HG03159 (cell line): ENCODE results near the gene APP.

Experiments used
- ATAC-seq: cut with Tn5 transposase; IDR thresholded peaks from one replicate; pipeline ENCODE4 v1.9.1; 2021; ENCODE audit warnings: mild to moderate bottlenecking, moderate library complexity; ENCODE audit not compliant: unreplicated experiment

Gene APP

DNA sequence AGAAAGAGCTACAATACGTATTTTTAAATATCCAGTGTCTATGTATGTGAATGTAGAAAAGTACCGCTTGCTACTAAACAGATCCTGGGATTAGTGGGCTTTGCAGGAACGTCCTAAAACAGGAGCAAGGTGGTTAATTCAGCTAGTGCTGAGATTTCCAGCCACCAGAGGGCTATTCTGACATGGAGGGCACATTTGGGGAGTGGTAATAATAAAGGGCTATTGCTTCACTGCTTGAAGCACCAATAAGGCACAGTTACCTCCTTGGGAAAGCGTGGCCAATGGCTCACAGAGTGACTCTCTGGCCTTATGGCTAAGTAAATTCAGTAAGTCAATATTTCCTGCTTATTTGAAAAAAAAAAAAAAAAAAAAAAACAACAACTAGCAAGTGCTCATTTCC is 283.4 kb downstream of the APP start:
- ATAC-seq, result no peak

DNA sequence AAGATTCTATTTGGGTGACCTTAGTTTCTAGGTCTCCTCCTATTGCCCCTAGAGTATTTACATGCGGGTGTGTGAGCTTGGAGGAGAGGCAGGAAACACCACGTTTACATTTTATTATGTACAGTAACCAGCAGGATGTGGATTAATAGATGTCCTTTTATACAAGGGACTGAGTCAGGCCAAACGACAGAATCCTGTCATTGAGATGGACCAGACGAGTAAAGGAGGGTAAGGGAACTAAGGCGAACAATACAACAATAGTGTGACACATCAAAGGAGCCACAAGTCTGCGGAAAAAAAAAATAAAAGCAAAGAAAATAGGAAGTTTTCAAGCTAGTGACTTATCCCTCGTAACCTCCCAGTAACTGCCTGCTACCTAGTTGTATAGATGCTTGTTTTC is 284.7 kb downstream of the APP start:
- no peak for ATAC-seq

DNA sequence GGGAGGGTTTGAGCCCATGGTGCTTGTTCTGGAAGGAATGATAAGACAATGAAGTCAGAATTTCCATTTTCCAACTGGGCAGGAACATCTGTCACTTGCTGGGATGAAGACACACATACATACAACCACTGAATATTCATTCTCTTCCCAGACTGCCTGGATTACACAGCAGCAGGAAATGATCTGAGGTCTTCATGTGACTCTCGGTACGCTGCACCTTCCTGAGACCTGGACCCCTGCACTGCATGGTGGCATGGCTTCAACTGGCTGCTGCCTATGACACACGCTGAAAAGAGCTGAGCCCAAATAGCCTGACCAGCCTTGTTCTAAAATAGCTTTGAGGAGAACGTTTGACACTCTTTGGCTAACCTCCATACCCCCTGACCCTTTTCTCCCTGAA is 285.2 kb downstream of the APP start:
- no peak for ATAC-seq

DNA sequence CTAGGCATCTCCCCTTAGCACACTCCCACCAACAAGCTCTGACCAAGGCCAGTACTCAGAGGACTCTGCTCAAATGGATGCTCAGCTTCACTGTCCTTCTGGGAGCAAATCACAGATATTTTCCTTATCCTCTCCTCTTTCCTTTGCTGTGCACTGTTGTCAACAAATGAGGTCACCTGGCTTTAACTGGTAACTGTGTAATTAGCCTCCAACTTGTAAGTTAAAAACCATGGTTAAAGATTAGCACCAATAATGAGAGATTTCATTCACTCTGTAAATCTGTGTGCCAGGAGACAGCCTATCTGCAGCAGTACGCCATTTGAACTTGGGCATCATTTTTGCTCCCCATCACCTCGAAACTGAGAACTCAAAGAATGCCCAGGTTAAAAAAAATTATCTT is 286.3 kb downstream of the APP start:
- no peak for ATAC-seq

DNA sequence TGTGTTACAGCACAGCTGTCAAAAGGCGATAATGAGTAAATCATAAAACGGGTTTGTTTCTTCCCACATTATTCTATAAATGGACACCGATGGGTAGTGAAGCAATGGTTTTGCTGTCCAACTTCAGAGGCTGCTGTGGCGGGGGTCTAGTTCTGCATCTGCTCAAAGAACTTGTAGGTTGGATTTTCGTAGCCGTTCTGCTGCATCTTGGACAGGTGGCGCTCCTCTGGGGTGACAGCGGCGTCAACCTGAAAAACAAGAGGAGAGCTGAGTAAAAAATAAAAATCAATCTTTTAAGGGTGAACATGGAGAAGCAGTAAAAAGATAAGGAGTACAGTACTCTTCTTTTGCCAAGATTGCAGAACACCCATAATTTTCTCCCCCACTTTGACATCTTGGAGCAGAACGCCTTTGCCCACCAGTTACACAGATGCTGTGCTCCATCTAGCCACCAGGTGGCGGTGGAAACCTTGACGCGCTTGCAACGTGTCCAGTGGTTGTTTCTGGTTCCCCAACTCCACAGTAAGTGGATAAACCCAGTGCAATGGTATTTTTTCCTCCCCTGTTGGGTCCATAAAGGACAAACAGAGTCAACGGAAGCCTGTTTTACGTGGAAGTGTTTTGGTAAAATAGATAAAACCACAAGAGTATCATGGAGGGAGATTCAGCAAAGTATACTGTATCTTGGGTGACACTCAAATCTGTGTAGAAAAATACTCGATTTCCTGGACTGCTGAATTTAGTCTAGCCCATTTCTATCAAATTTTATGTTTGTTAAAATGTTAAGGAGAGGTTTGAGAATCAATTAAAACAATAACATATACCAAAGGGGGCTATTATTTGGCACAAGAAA is 288.8 kb downstream of the APP start:
- peak; percentile 92 for ATAC-seq

DNA sequence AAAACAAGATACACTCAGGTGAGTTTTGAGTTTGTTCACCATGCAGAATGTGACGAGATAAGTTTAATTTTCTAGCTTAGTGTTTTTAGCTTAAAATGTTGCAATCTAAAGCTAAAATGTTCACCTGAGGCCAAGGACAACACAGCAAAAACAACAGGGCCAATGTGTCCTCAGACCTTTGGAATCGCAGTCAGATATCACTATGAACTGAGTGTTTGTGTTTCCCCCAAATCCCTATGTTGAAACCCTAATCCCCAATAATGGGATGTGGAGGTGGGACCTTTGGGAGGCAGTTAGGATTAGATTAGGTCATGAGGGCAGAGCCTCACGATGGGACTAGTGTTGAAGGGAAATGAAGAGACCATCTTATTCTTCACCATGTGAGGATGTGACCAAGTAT is 291.4 kb downstream of the APP start:
- no peak for ATAC-seq

DNA sequence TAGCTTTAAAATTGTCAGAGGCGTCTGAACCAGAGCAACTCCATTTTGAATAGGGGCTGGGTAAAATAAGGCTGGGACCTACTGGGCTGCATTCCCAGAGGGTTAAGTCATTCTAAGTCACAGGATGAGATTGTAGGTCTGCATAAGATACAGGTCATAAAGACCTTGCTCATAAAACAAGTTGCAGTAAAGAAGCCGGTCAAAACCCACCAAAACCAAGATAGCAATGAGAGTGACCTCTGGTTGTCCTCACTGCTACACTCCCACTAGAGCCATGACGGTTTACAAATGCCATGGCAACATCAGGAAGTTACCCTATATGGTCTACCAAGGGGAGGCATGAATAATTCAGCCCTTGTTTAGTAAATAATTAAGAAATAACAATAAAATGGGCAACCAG is 292.2 kb downstream of the APP start:
- ATAC-seq, result no peak

DNA sequence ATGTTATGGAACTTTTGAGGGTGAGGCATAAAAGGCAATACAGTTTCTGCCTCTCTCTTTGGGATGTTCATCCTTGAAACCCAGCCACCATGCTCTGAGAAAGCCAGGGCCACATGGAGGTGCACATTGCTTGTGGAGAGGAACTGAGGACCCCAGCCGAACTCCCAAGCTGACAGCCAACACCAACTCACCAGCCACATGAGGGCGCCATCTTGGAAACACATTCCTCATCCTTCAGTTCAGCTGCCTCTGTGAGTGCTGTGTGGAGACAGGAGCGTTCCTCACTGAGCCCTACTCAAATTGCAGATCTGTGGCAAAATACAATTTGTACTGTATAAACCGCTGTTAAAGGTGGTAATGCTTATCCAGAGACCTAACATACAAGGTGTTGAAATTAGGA is 298.3 kb downstream of the APP start:
- no peak for ATAC-seq

DNA sequence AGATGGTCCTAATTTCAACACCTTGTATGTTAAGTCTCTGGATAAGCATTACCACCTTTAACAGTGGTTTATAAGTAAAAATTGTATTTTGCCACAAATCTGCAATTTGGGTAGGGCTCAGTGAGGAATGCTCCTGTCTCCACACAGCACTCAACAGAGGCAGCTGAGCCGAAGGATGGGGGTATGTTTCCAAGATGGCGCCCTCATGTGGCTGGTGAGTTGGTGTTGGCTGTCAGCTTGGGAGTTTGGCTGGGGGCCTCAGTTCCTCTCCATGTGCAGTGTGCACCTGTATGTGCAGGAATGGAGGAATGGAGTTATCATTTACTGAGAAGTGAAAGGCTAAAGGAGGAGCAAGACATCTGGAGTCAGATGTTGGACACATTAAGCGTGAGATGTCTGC is 299.0 kb downstream of the APP start:
- no peak for ATAC-seq

DNA sequence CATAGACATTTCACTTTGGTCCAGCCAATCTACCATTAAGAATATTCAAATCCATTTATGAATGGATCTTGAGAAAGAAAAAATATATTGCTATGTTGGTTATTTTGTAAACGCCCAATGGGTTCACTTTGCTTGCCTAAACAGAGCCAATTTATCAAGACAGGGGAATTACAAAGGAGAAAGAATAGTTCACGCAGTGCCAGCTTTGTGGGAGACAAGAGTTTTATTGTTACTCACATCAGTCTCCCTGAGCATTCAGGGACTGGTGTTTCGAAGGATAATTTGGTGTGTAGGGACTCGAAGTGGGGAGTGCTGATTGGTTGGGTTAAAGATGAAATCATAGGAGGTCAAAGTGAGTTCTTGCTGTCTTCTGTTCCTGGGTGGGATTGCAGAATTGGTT is 300.5 kb downstream of the APP start:
- ATAC-seq, result no peak

DNA sequence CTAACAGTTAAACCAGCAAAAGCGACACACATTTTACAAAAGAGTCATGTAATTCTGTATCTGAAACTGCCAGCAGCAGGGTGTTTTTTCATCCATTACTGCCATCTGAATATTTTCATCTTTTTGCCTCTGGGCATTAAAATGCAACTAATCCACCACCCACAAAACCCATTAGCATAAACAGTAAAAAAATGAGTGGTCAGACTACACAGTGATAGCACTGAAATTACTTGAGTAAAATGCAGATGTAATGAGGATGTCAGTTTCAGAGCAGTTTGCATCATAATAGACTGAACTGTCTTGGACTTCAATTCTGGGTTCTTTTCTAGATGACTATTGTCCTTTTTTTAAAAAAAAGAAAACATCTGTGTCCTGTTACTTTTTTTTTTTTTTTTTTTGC is 303.5 kb downstream of the APP start:
- ATAC-seq, result no peak

DNA sequence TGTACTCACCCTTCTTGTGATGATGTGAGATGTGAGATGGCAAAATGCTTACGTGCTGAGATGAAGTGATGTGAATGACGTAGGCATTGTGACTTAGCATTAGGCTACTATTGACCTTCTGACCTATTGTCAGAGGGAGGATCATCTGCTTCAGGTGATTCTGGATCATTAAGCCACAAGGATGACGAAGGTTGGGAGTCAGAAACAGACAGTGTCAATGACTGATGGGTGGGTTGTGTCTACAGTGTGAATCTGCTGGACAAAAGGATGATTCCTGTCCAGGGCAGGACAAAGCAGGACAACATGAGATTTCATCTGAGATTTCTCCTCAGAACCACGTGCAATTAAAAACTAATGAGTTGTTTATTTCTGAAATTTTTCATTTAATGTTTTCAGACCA is 306.8 kb downstream of the APP start:
- ATAC-seq, result no peak

DNA sequence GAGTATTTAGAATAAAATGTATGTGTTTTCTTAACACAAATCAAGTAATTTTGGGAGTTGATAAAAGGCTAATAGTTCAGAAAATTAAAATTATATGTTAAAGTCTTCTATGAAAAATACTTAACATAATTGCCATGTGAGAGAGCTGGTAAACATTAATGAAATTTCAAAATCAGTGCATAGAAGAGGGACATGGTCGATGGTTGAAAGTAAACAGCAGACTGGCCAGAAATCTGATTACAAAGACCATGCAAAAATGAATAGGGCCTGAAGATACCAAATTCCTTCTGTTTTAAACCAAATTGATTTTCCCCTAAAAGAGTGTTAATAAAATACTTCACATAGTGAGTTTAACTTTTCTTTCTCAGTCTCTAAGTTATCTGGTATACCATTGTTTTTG is 307.5 kb downstream of the APP start:
- no peak for ATAC-seq

DNA sequence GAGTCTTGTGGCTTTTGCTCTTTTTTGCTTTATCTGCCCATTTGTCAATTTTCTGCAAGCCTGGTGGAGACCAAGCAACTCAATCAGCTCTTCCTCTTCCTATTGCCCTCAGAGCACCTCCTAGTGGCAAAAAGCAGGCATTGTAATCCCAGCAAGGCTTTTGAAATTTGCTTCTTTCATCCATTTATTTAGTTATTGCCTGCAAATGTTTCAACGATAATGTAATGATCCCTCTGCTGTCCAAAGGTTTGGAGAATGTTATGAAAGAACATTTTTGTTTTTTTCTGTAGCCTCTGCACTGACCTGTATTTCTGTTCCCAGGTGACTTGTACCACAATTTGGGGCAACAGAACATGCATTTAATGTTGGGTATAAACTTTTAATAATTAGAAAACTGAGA is 308.0 kb downstream of the APP start:
- ATAC-seq, result peak; percentile 67

DNA sequence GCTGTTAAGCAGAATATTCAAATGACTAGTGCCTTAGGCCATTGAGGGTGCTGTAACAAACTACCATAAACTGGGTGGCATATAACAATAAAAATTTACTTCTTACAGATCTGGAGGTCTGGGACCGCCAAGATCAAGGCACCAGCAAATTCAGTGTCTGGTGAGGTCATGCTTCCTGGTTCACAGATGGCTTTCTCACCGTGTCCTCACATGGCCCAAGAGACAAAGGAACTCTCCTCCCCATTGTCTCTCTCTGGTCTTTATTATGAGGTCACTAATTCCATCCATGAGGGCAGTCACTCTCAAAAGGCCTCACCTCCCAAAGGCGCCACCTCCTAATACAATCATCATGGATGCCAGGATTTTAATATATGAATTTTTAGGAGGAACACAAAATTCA is 308.5 kb downstream of the APP start:
- no peak for ATAC-seq

DNA sequence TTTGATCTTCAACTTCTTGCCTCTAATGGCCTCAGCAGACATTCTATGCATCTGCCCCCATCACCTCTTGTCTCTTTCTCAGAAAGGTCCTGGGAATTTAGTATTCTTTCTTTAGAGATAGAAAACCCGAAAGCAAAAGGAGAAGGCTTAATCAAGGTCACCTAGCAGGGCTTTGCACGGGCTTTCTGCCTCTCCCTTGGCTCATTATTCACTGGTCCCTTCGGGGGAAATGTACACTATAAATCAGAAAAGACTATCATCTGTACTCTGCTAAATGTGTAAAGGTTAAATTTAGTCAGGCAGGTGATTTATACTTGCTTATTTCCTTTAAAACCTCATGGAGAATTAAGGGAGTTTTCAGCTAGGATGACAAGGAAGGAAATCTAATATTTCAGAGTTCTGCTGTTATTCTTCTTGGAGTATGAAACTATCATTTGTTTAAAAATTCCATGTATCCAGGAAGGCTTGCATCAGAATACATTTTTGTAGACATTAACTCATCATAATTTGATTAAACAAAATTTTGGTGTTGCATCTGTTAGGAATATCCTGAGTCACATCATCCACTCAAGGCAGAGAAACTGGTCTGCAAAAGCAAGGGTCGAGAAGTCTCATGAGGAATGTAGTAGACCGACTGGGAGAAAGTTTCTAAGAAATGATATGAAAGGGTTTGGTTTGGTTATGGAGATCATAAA is 311.2 kb downstream of the APP start:
- ATAC-seq, result no peak

DNA sequence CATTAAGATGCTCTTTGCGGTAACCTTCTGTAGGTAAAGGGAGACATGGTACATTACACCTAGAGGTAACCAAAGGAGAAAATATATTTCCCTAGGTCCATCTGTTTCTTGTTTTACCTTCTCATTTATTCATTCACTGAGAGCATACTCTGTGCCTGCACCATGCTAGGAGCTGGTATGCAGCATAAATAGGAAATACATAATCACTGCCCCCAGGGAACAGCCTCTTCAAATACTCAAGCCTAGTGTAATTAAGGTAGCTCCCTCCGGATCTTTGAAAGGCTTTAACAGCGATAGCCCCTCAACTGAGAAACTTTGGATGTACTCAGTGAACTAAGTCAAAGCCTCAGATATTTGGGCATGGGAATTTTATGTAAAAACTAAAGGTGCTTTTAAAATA is 312.2 kb downstream of the APP start:
- ATAC-seq, result no peak

DNA sequence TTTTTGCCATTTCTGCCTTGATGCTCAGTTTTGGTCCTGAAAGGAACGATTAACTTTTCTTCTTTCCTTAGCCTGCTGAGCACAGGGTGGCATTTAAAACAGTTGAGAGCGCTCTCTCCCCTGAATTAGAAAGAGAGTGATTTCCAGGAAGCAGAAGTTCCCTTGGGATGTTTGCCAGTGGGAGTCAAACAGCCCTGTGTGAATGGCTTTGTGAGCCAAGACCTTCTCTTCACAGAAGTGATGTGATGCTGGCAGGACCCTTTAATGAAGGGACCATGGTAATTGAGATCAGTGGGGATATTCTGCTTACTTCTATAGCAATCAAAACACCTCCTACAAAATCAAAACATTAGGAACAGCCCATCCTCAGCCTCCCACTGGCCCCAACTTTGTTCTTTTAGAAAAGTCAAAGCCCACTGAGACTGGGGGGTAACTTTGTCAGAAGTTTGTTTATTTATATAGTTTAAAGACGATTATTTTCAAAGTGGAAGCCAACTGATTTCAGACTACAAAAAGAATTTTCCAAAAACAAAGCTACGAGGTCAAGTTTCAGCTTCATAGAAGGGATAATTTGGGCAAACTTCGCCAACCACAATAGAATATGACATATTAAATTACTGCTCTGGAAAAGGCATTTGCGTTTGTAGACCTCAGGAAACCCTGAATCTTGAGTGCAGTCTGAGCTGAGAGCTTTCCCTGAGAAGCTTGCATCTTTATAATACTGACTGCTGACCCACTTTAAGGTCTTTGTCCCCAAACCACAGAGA is 313.1 kb downstream of the APP start:
- no peak for ATAC-seq

DNA sequence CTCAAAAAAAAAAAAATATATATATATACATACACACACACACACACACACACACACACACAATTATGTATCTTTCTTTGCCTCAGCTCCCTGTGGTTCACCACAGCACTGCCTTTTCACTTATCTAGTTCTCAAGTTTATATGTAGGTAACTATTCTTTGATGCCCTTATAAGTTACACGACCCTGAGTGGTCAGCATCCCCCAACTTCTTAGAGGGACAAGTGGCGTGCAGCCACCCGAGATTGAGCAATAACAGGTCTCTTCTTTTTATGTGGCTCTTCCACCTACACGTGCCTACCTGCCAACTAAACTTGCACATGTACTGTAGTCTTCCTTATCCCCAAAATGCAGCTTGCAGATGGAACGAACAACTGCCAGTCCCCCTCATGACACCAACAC is 315.0 kb downstream of the APP start:
- no peak for ATAC-seq

DNA sequence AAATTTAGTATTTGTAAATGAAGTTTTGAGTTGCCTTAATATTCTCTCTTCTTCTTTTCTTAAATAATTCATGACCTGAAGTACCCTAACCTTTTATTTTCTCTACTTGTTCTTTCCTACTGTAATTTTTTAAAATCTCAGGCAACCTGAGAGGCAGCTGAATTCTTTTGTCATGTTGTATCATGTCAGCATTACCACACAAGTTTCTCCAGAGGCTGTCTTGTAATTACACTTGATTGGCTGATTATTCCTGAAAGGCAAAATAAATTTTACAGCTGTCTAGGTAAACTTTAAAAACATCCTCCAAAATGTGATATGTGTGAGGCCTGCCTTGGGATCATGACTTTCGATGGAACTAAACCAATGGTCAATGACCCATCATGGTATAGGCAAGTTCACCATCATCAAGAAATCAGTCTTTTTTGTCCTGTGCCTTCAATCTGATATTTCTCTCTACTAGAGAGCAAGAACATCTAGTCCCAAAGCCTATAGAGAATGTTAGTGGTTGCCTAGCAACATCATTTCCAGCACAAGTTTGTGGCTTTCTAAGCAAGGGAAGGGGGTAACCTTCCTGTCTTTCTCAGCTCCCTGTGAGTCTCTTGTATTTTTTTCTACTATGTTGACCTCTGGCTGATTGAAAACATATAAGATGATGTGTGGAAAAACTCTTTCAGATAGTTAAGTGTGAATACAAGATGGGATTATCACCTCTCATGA is 320.3 kb downstream of the APP start:
- no peak for ATAC-seq

DNA sequence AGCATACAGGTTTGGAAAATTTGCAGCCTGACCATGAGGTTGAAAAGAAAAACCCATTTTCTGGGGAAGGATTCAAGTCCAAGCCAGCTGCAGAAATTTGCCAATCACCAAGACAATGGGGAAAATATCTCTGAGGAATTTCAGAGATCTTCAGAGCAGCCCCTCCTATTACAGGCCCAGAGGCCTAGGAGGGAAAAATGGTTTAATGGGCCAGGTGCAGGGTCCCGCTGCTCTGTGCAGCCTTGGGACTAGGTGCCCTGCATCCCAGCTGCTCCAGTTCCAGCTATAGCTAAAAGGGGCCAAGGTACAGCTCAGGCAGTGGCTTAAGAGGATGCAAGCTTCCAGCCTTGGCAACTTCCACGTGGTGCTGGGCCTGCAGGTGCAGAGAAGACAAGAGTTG is 322.3 kb downstream of the APP start:
- no peak for ATAC-seq
